HG03025 (cell line): ENCODE data around the gene ARFGAP3.

ENCODE experiments used
- ATAC-seq: cut with Tn5 transposase; IDR thresholded peaks from one replicate; pipeline ENCODE4 v1.9.1; 2021; ENCODE audit warnings: mild to moderate bottlenecking, moderate library complexity; ENCODE audit not compliant: unreplicated experiment, low FRiP score

Gene ARFGAP3

GRCh38 chr22:42829302-42829701, 27.8 kb downstream of the ARFGAP3 start:
- no peak for ATAC-seq

DNA sequence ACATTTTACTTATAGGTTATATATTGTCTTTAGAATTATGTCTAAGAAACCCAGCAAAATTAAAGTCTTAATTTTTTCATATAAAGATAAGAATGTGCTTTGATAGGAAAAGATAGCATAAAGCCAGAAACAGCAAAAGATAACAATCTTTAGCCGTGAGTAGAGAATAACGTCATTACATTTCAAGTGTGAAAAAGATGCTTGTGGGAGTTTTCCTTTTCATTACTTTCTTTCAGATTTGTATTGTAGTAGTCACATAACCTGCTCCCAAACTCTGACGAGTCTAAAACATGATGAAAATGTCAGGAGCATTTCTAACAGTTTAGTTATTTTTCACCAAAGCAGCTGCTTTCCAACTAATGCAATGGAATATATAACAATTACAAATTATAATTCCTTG, 31.3 kb downstream of the ARFGAP3 start:
- no peak for ATAC-seq

- no peak for ATAC-seq
Measured at GRCh38 chr22:42821386-42821785, 35.7 kb downstream of the ARFGAP3 start.

GRCh38 chr22:42820045-42820763, 36.9 kb downstream of the ARFGAP3 start:
- ATAC-seq, result no peak

GRCh38 chr22:42819412-42820044, 37.5 kb downstream of the ARFGAP3 start:
- ATAC-seq, result no peak

DNA sequence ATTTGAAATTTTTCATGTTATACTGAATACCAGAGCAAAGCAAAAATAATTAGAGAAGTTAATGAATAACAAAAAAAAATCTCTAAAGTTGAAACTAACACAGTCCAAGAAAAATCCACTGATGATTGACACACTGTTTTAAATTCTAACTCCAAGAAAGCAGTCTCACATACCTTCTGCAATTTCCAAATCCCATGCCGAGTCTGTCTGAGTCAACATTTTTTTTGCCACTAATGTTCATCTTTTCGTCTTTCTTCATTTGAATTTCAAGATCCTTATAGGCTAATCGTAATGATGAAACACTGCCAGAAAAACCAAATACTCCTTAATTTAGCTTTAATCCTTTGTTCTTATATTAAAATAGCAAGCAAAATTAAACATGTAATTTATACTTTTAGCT, 39.5 kb downstream of the ARFGAP3 start:
- ATAC-seq, result no peak

DNA sequence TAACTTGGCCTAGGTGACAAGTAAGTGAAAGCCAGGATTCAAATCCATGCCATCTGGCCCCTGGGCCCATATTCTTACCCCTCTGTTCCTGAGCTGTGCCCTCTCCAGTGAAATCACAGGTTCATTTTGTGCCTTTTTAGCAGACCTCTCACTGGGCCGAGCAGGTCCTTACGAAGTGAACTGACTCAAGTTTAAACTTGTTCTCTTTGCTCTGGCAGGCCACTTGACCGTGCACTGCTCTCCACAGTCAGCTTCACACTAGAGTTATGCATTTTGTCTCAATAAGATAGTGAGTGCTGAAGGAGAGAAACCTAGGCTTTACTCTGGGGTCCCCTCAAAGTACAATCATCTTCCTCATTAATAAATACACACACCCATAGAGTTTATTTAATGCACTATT, 40.7 kb downstream of the ARFGAP3 start:
- ATAC-seq, result no peak

DNA sequence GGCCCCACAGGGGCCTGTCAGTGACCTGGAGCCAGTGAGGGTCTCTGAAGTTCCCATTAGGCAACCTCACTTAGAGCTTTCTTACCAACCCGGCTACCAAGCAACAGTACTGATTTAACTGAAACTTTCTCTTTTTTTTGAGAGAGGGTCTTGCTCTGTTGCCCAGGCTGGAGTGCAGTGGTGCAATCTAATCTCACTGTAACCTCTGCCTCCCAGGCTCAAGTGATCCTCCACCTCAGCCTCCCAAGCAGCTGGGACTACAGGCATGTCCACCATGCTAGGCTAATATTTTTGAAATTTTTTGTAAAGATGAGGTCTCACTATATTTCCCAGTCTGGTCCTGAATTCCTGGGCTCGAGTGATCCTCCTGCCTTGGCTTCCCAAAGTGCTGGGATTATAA, 42.5 kb downstream of the ARFGAP3 start:
- no peak for ATAC-seq

DNA sequence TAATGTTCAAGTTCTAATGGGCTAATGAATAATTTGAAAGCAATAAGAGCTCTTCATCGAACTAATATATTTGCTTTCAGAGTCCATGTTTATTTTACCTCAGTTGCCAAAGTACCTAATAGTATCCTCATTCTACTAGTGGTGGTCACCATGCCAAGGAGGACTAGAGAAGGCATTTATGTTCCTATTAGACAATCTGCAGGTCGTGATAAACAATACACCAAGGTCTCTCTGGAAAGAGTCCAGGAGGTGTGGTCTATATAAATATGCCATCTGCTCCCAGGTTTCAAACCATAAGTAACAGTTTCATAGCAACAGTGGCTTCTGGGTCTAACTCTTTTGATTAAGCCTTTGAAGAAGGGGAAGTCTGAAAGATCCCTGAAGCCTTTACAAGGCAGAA, 42.9 kb downstream of the ARFGAP3 start:
- no peak for ATAC-seq

GRCh38 chr22:42813501-42813900, 43.6 kb downstream of the ARFGAP3 start:
- ATAC-seq, result no peak

- no peak for ATAC-seq
Measured at GRCh38 chr22:42811459-42811858, 45.6 kb downstream of the ARFGAP3 start.

DNA sequence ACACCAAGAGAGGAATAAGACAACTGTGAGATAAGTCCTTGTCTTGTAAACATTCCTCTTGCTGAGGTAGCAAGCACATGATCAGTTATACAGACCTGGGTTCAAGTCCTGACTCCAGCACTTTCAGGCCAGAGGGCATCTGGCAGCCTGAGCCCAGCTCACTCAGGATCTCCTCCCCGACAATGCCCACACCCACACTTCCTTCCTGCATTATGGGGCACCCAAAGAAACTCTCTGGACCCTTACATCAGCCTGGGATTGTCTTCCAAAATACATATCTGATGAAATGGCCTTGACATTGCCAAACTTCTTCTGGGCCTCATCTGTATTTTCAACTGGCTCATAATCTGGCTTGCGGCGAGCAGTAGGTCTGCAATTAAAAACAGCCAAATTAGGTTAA, 48.6 kb downstream of the ARFGAP3 start:
- ATAC-seq, result no peak

DNA sequence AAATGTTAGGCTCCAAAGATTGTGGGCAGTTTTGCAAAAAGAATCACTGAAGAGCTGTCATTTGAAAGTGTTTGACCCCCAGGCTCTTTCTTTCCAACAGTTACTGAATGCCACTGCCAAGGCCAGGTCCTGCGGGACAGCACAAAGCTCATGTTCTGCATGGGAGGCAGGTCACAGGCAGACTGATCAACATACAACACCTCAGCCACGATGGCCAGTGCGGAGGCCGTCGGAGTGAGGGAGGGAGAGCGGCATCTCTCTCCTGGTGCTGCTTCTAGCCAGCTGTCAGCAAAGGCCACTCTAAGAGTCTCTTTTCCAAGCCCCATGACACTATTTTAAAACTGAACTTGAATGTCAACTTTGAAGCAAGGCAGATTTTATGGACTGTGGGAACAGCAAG, 49.9 kb downstream of the ARFGAP3 start:
- no peak for ATAC-seq

GRCh38 chr22:42805998-42806830, 50.9 kb downstream of the ARFGAP3 start:
- no peak for ATAC-seq

GRCh38 chr22:42805016-42805997, 51.8 kb downstream of the ARFGAP3 start:
- no peak for ATAC-seq

DNA sequence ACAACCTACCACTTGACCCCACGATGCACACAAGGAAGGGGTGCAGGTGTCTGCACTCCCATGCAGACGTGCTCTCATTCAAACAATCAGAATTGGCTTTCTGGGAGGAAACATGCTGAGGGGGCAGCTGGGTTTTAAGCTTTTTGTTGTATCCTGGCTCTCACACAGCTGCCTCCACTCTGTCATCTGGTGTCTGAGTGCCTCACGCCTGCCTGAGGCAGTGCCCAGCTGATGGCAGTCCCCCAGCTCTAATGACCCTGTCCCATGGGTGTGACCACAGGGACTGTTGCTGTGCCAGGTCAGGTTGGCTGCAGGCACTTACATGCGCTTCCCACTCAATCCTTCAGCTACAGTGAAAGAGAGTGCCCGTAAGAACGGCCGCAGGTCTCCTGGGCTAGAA, 53.7 kb downstream of the ARFGAP3 start:
- no peak for ATAC-seq

DNA sequence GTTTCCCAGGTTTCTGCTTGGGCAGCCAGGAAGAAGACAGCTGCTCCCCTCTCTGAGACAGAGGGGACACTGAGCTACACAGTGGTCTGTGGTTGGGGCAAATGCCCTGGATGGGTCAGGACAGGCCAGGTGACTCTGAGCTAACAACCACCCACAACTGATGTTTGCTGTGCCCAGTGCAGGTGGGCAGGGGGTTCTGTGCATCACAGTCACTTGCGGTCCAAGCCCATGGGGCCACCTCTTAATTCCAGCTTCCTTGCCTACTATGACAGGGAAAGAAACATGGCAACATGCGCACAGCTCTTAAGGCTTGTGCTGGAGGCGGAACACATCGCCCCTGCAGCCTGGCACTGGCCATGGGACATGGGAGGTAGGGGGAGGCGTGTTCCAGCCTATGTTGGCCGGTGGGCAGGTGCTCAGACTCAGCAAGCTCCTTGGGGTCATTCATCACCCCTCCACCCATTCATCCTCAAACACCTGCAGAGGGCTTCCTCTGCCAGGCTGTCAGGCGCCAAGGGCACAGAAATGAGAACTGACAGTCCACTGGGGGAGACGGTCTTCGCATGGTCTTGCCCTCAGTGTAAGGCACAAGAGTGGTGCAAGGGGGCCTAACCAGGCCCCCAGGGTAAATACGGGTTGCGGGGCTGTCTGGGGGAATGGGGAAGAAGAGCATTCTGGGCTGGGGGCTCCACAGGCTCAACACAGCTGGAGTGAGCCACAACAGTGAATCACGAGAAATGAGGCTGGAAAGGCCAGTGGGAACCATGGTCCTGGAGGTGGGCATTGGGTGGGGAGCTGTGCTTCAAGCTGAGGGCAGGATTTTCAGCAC, 55.6 kb downstream of the ARFGAP3 start:
- no peak for ATAC-seq

DNA sequence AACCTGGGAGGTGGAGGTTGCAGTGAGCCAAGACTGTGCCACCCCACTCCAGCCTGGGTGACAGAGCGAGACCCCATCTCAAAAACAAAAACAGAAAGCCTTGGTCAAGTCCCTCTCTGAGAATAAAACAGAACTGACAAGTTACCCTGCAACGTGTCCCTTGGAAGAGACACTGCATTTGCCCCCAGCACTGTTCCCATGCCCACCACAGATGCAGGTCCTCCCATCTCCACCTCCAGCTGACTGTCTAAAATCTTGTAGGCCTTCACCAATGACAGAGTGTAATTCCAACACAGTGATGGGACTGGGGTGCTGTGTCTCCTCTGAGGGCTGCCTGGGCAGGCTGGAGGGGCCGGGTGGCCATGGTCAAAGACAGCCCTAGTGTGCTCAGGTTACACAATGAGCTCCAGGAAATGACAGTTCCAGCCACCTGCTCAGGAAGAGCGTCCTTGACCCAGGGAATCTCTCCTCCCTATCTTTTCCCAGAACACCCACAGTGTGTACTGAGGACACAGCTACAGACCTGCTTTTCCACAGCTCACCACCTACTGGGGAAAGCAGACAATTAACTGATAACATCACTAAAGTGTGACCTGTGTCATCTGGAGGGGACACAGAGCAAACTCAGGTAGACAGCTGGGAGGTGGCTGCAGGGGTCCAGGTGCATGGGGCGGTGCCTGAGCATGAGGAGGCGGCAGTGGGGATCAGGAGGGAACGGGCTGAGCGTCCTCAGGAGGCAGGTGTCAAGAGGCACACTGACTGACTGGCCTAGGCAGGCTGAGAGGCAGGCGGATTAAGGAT, 56.4 kb downstream of the ARFGAP3 start:
- ATAC-seq, result no peak
